Lung (tissue), 12 donors: Measurements from ENCODE around the gene TTLL9. TPM values are rescaled to one million over a fixed set of nuclear protein-coding genes. Genes with fewer than 3 reads are reported as not detected.

ENCODE experiments used
- ATAC-seq: fragments of 200-7000 bp; cut with Tn5 transposase; one replicate; pipeline ENCODE4 v1.9.1; 2020; ENCODE audit warnings: moderate number of reproducible peaks; ENCODE audit not compliant: insufficient read depth, low FRiP score
- DNase-seq, 3 donors: peaks; one replicate each; pipeline ENCODE4 v3.0.0-alpha.2; 2013 to 2017
- H3K27ac ChIP-seq, 2 donors: one replicate each; pipeline ENCODE4 v1.5.1; 2013; ENCODE audit warnings: mild to moderate bottlenecking in 2 of 2, moderate library complexity in 2 of 2, control low read depth in 1 of 2, inconsistent platforms in 1 of 2, low read depth in 1 of 2, low read length in 1 of 2
- H3K27me3 ChIP-seq, 3 donors: one replicate each; pipeline ENCODE4 v1.5.1; 2013; ENCODE audit warnings: low read length in 2 of 3; ENCODE audit not compliant: control insufficient read depth in 3 of 3, insufficient read depth in 3 of 3
- H3K36me3 ChIP-seq, 4 donors: one replicate each; pipeline ENCODE4 v1.5.1; 2013; ENCODE audit warnings: low read length in 4 of 4, mild to moderate bottlenecking in 1 of 4, moderate library complexity in 1 of 4; ENCODE audit not compliant: control insufficient read depth in 4 of 4, insufficient read depth in 4 of 4
- H3K4me1 ChIP-seq, 5 donors: one replicate each; pipeline ENCODE4 v1.5.1; 2013; ENCODE audit warnings: low read length in 5 of 5, mild to moderate bottlenecking in 2 of 5, moderate library complexity in 1 of 5; ENCODE audit not compliant: control insufficient read depth in 5 of 5, insufficient read depth in 5 of 5
- H3K4me3 ChIP-seq: one replicate; pipeline ENCODE4 v1.5.1; 2013; ENCODE audit warnings: mild to moderate bottlenecking, control low read depth, moderate library complexity
- H3K9ac ChIP-seq, 2 donors: one replicate each; pipeline ENCODE4 v1.5.1; 2013; ENCODE audit warnings: low read length in 2 of 2, control low read depth in 1 of 2; ENCODE audit not compliant: insufficient read depth in 1 of 2
- H3K9me3 ChIP-seq, 4 donors: one replicate each; pipeline ENCODE4 v1.5.1; 2013; ENCODE audit warnings: low read length in 3 of 4, mild to moderate bottlenecking in 1 of 4, moderate library complexity in 1 of 4; ENCODE audit not compliant: control insufficient read depth in 4 of 4, insufficient read depth in 3 of 4
- WGBS, 2 donors: extraction: QIAGEN DNeasy Blood & Tissue Kit; methylation state at CpG; one replicate each; pipeline ENCODE4 v1.1.7; 2013; 5-methylcytosine and 5-hydroxymethylcytosine counted together
- polyA plus RNA-seq, 2 donors: library from polyadenylated mRNA; stranded (reverse); fragments of 200-250 nt; gene quantifications; one replicate each; pipeline ENCODE4 v1.2.1, GENCODE V29; 2013
- total RNA-seq, 2 donors: library from RNA; depleted of rRNA in 1 of 2; stranded (reverse); fragments of >200 nt in 1 of 2; gene quantifications; one replicate each; pipeline ENCODE4 v1.2.1, GENCODE V29; 2014 to 2021
- TF ChIP-seq, protein P1 (sequence below): IDR thresholded peaks from 2 replicates; pipeline ENCODE4 v1.5.1; 2012; ENCODE audit warnings: mild to moderate bottlenecking; ENCODE audit errors: control extremely low read depth, extremely low read depth
- donor health status: control.
- donor health status: control.
- donor health status: Bipolar disorder and iron deficiency.
- donor health status: healthy.
- donor health status: DM: yes; HTN: yes; CAD: no.

Gene TTLL9
- total and polyA plus RNA-seq, 4 donors = 1.9 to 8.9 (median 4.8) TPM

DNA sequence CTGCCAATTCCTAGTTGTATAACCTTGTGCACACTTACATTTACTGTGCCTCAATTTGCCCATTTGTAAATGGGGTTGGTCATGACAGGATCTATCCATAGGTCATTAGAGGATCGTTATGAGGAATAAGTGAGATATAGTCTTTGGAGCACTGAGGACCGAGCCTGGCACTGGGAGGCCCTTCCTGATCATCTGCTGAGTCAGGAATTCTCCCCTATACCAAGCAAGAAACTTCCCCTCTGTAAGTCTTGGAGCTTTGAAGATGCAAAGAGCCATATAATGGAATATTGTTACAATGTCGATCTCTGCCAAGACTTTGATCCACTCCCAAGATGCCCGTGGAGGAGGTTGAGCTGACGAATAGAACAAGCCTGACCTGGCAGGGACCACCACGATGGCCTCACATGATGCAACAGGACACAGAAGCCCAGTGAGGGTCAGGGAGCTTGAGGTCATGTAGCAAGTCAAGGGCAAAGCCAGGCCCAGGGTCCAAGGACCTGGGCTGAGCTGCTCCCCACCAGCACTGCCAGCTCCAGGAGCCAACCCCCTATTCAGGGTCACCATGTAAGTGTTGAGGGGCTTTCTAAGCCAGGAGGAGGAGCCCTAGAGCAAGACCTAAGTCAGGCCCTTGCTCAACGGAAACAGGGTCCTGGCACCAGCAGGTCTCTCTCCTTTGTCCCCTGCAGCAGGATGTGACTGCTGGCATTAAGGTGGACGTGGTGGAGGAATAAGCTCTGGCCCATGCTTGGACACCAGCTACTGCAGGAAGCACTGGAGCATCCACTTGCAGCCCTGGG is 64.7 kb downstream of the TTLL9 start:
- H3K9ac ChIP-seq = no peak overlapping the region
- H3K27ac ChIP-seq = no peak overlapping the region
- no peaks in the 10 kb centered on the region for H3K36me3 ChIP-seq
- TF ChIP-seq, protein P1, sequence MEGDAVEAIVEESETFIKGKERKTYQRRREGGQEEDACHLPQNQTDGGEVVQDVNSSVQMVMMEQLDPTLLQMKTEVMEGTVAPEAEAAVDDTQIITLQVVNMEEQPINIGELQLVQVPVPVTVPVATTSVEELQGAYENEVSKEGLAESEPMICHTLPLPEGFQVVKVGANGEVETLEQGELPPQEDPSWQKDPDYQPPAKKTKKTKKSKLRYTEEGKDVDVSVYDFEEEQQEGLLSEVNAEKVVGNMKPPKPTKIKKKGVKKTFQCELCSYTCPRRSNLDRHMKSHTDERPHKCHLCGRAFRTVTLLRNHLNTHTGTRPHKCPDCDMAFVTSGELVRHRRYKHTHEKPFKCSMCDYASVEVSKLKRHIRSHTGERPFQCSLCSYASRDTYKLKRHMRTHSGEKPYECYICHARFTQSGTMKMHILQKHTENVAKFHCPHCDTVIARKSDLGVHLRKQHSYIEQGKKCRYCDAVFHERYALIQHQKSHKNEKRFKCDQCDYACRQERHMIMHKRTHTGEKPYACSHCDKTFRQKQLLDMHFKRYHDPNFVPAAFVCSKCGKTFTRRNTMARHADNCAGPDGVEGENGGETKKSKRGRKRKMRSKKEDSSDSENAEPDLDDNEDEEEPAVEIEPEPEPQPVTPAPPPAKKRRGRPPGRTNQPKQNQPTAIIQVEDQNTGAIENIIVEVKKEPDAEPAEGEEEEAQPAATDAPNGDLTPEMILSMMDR = no peak
- DNase-seq (no peak), ATAC-seq (no peak)
- 69 to 79% methylated on average over 8 of the region's 8 CpGs for WGBS, 2 donors
- no peak overlapping the region for H3K4me3 ChIP-seq
- no peaks in the 10 kb centered on the region for H3K4me1 ChIP-seq
- H3K27me3 ChIP-seq = no peaks in the 10 kb centered on the region
- H3K9me3 ChIP-seq = no peaks in the 10 kb centered on the region

DNA sequence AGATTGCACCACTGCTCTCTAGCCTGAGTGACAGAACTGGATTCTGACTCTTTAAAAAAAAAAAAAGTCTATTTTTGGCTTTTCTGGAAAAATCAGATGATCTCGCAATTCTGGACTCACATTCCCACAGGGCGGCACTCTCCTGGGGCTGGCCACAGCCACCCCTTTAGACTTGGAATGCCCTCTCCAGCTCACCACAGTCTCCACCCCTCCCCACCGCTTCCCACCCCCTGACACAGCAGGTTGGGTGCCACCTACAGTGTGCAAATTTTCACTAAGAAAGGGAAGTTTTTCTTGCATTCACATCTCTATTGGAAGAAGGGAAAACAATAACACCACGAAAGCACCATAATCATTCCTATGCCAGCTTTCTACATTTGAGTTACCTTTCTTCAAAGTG is 66.0 kb downstream of the TTLL9 start:
- no peak overlapping the region for H3K27ac ChIP-seq
- DNase-seq (no peak), ATAC-seq (no peak)
- no peak overlapping the region for H3K9ac ChIP-seq
- no peaks in the 10 kb centered on the region for H3K4me1 ChIP-seq
- TF ChIP-seq, protein P1 = no peak
- no peaks in the 10 kb centered on the region for H3K9me3 ChIP-seq
- H3K4me3 ChIP-seq = no peak overlapping the region
- 76 to 81% methylated on average over 4 of the region's 4 CpGs for WGBS, 2 donors
- no peaks in the 10 kb centered on the region for H3K27me3 ChIP-seq
- no peaks in the 10 kb centered on the region for H3K36me3 ChIP-seq

DNA sequence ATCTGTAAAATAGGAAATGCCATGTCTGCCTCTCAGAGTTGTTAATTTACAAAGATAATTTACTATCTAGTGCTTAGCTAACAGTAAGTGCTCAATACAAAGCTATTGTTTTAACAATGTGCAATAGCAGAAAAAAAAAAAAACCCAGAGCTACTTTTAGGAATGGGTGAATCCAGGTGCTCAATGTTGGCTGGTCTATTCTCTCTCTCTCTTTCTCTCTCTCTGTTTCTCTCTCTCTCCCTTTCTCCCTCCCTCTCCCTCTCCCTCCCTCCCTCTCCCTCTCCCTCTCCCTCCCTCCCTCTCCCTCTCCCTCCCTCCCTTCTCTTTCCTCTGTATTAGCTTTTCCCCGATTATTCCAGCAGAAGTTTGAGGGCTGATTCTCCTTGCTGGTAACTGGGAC is 67.4 kb downstream of the TTLL9 start:
- H3K36me3 ChIP-seq = peaks cover 0 to 4% (median 0%) of the 10 kb centered on the region in 4 donors
- TF ChIP-seq, protein P1 = no peak
- 29 to 89% methylated on average over 1 of the region's 1 CpG for WGBS, 2 donors
- no peaks in the 10 kb centered on the region for H3K4me1 ChIP-seq
- no peaks in the 10 kb centered on the region for H3K9me3 ChIP-seq
- H3K27ac ChIP-seq = no peak overlapping the region
- ATAC-seq = no peak
- H3K9ac ChIP-seq = no peak overlapping the region
- no peaks in the 10 kb centered on the region for H3K27me3 ChIP-seq
- no peak overlapping the region for H3K4me3 ChIP-seq
- DNase-seq = no peak

DNA sequence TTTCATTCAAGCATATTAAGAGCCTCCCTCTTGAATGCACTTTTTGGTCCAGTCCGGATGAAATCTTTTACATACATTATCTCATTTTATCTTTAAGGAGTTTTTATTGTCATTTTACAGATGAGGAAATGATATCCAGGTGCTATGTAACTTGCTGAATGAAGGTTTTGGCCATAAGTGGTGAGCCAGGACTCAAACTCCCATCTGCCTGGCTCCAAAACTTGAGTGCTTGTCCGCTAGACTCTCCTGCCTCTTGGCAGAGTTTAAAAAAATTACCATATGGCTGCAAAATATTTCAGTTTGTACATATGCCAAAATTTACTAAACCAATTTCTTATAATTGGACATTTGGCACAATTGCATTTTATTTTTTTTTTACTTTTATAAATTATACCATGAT is 69.2 kb downstream of the TTLL9 start:
- DNase-seq (no peak), ATAC-seq (no peak)
- TF ChIP-seq, protein P1 = no peak
- WGBS, 2 donors = 95 to 96% methylated on average over 2 of the region's 2 CpGs
- H3K36me3 ChIP-seq = peaks cover 0 to 16% (median under 1%) of the 10 kb centered on the region in 4 donors
- no peak overlapping the region for H3K4me3 ChIP-seq
- peaks cover 0 to 10% (median 0%) of the 10 kb centered on the region in 5 donors for H3K4me1 ChIP-seq
- H3K27ac ChIP-seq = no peak overlapping the region
- H3K27me3 ChIP-seq = no peaks in the 10 kb centered on the region
- H3K9me3 ChIP-seq = no peaks in the 10 kb centered on the region
- H3K9ac ChIP-seq = no peak overlapping the region
